Brain microvascular endothelial cell (primary cell): ENCODE data around the gene SH3RF3.

Experiments used
- DNase-seq: peaks from one replicate; pipeline ENCODE4 v3.0.0-alpha.2; 2020
- H3K27ac ChIP-seq: fragments of 250-450 bp; sonication (Bioruptor Pico); 2 replicates; pipeline ENCODE4 v1.5.1; 2020; ENCODE audit warnings: mild to moderate bottlenecking, moderate library complexity
- H3K27me3 ChIP-seq: fragments of 250-450 bp; sonication (Bioruptor Pico); replicated peaks from 2 replicates; pipeline ENCODE4 v1.5.1; 2020; ENCODE audit warnings: mild to moderate bottlenecking
- H3K36me3 ChIP-seq: fragments of 250-450 bp; sonication (Bioruptor Pico); replicated peaks from 2 replicates; pipeline ENCODE4 v1.5.1; 2020; ENCODE audit warnings: mild to moderate bottlenecking
- H3K4me3 ChIP-seq: 2 replicates; pipeline ENCODE4 v1.5.1; 2011; ENCODE audit warnings: low read depth, mild to moderate bottlenecking, control low read depth, low read length, moderate library complexity
- CTCF ChIP-seq: IDR thresholded peaks from 2 replicates; pipeline ENCODE4 v1.5.1; 2011; ENCODE audit warnings: low read depth, mild to moderate bottlenecking, moderate library complexity, low read length, control low read depth, inconsistent platforms; ENCODE audit errors: missing control alignments
- in situ Hi-C: cut with HindIII; loops from 2 replicates; pipeline ENCODE4 v1.10.0; 2017; ENCODE audit warnings: low sequenced_read_pairs, low pct_ligation_motif_present

The SH3RF3 gene

GRCh38 chr2:109428841-109429566 is 300.0 kb downstream of the SH3RF3 start:
- in situ Hi-C loops, result no loop called here
- Histone ChIP-seq H3K36me3 (no peaks in the 10 kb centered on the region), H3K4me3 (no peak overlapping the region), H3K27ac (no peak overlapping the region), H3K27me3 (no peaks in the 10 kb centered on the region)
- DNase-seq, result no peak
- no peak for TF ChIP-seq CTCF

GRCh38 chr2:109429567-109430328 is 300.7 kb downstream of the SH3RF3 start:
- in situ Hi-C loops, result no loop called here
- no peak for TF ChIP-seq CTCF
- H3K36me3 ChIP-seq, result no peaks in the 10 kb centered on the region
- H3K4me3 ChIP-seq, result no peak overlapping the region
- H3K27ac ChIP-seq, result no peak overlapping the region
- no peaks in the 10 kb centered on the region for H3K27me3 ChIP-seq
- DNase-seq, result no peak

- DNase-seq, result no peak
- no peaks in the 10 kb centered on the region for H3K27me3 ChIP-seq
- TF ChIP-seq CTCF, result no peak
- in situ Hi-C loops, result no loop called here
- no peak overlapping the region for H3K4me3 ChIP-seq
- no peak overlapping the region for H3K27ac ChIP-seq
- no peaks in the 10 kb centered on the region for H3K36me3 ChIP-seq
Measured at GRCh38 chr2:109430329-109430636, 301.3 kb downstream of the SH3RF3 start.

- in situ Hi-C loops, result no loop called here
- no peak for DNase-seq
- no peaks in the 10 kb centered on the region for H3K27me3 ChIP-seq
- no peak overlapping the region for H3K4me3 ChIP-seq
- no peak for TF ChIP-seq CTCF
- H3K36me3 ChIP-seq, result no peaks in the 10 kb centered on the region
- H3K27ac ChIP-seq, result no peak overlapping the region
Measured at GRCh38 chr2:109432421-109432820, 303.4 kb downstream of the SH3RF3 start.

GRCh38 chr2:109433486-109433885 is 304.5 kb downstream of the SH3RF3 start:
- H3K36me3 ChIP-seq, result no peaks in the 10 kb centered on the region
- TF ChIP-seq CTCF, result no peak
- no peaks in the 10 kb centered on the region for H3K27me3 ChIP-seq
- no peak overlapping the region for H3K27ac ChIP-seq
- H3K4me3 ChIP-seq, result no peak overlapping the region
- DNase-seq, result no peak
- in situ Hi-C loops, result no loop called here

- Histone ChIP-seq H3K27ac (no peak overlapping the region), H3K36me3 (no peaks in the 10 kb centered on the region), H3K4me3 (no peak overlapping the region), H3K27me3 (no peaks in the 10 kb centered on the region)
- in situ Hi-C loops, result no loop called here
- no peak for TF ChIP-seq CTCF
- no peak for DNase-seq
Measured at GRCh38 chr2:109433926-109434325, 304.9 kb downstream of the SH3RF3 start.
